ENCODE data around the gene RAD51B. TPM values are rescaled to one million over a fixed set of nuclear protein-coding genes. Genes with fewer than 3 reads are reported as not detected.

Gene RAD51B
- total RNA-seq, 1 experiment from 2014 or later, result 16.7 TPM

GRCh38 chr14:68320495-68320894 lies 500.9 kb downstream of the RAD51B start:
- Mint-ChIP-seq H3K36me3 (ENCODE audit: insufficient read depth in 1 of 3, low read depth in 3 of 3) (no peaks in the 10 kb centered on the region; a peak in 1 of 7 replicates), H3K27me3 (ENCODE audit: low read depth) (no peaks in the 10 kb centered on the region), H3K4me1 (peaks cover 13 to 17% of the 10 kb centered on the region in 2 experiments), H3K27ac (no peak overlapping the region), H3K4me3 (no peak overlapping the region), H3K9me3 (no peaks in the 10 kb centered on the region)
- H2BK12ac ChIP-seq (ENCODE audit: insufficient read length, low read depth, low read length), result no peak overlapping the region
- no peaks in the 10 kb centered on the region for H3K27me3 ChIP-seq (ENCODE audit: insufficient read depth, low read length)
- no peak overlapping the region for H3K27ac ChIP-seq (ENCODE audit: insufficient read length, low read depth, low read length)
- H2BK5ac ChIP-seq (ENCODE audit: insufficient read length, low read length), result no peak overlapping the region
- no peaks in the 10 kb centered on the region for H3K79me1 ChIP-seq (ENCODE audit: insufficient read depth, low read depth, low read length, poor library complexity, severe bottlenecking)
- no peaks in the 10 kb centered on the region for H3K9me3 ChIP-seq (ENCODE audit: control insufficient read depth, low read depth, low read length)
- H2BK120ac ChIP-seq (ENCODE audit: low read depth, low read length, poor library complexity, severe bottlenecking), result no peak overlapping the region
- no peak overlapping the region for H3T11ph ChIP-seq (ENCODE audit: low read length)
- H4K20me1 ChIP-seq (ENCODE audit: control insufficient read depth, insufficient read depth, insufficient read length), result no peaks in the 10 kb centered on the region
- no peak overlapping the region for H3K56ac ChIP-seq (ENCODE audit: insufficient read length, low read depth, low read length)
- H4K8ac ChIP-seq (replicated peaks; ENCODE audit: insufficient read length, low read depth, low read length), result no peak overlapping the region
- no peak for DNase-seq
- H4K5ac ChIP-seq (ENCODE audit: insufficient read length, low read depth, low read length), result no peak overlapping the region
- no peak overlapping the region for H3K4me2 ChIP-seq (ENCODE audit: insufficient read depth, insufficient read length, low read length)
- H3K4me1 ChIP-seq (ENCODE audit: insufficient read depth, low read length), result no peaks in the 10 kb centered on the region
- no peak for TF ChIP-seq CTCF (conservative IDR thresholded peaks at IDR 0.05)
- no peak overlapping the region for H3K14ac ChIP-seq (ENCODE audit: insufficient read depth, low read length)
- no peak overlapping the region for H2BK20ac ChIP-seq (ENCODE audit: low read depth, low read length, poor library complexity, severe bottlenecking)
- no peak overlapping the region for H3K23ac ChIP-seq (ENCODE audit: insufficient read length, low read depth, low read length)
- no CpG with 5 or more reads among the region's 1 CpG for WGBS (ENCODE audit: extremely low coverage, insufficient read length, low lambda C conversion rate)
- no peak overlapping the region for H2AFZ ChIP-seq (ENCODE audit: low read length)
- H4K91ac ChIP-seq (ENCODE audit: insufficient read length, low read depth, low read length), result no peak overlapping the region
- no peak overlapping the region for H3K9ac ChIP-seq (ENCODE audit: extremely low read depth, insufficient read length, low read length)
- no peak overlapping the region for H2AK5ac ChIP-seq (ENCODE audit: insufficient read length, low read length)
- H3K4ac ChIP-seq (ENCODE audit: low read depth, low read length), result no peak overlapping the region
- H3K18ac ChIP-seq (ENCODE audit: insufficient read length, low read depth, low read length), result no peak overlapping the region
- no peaks in the 10 kb centered on the region for H3K79me2 ChIP-seq (ENCODE audit: insufficient read depth, low read length)
- H3K23me2 ChIP-seq (ENCODE audit: insufficient read length, low read depth, low read length, poor library complexity, severe bottlenecking), result no peaks in the 10 kb centered on the region
- H2BK15ac ChIP-seq (ENCODE audit: low read depth, low read length), result no peak overlapping the region
